Right cardiac atrium (tissue), 5 donors: ENCODE data around the gene ADCYAP1R1. TPM values are rescaled to one million over a fixed set of nuclear protein-coding genes. Genes with fewer than 3 reads are reported as not detected.

Source experiments
- polyA plus RNA-seq: library from polyadenylated mRNA; stranded (reverse); fragments of 200-250 nt; gene quantifications from one replicate; pipeline ENCODE4 v1.2.3, GENCODE V29; 2013
- total RNA-seq, 4 donors: library from RNA; stranded (reverse); fragmentation: NEBNext Ultra II Directional; extraction: Animal tissue kit (Norgen Biotek cat#: 25700); gene quantifications; one replicate each; pipeline ENCODE4 v1.2.1, GENCODE V29; 2021
- donor health status: healthy with polysubstance abuse.
- donor health status: DM: no; HTN: yes; CAD: no.
- donor health status: DM: no; HTN: no; CAD: no.
- donor health status: DM: no; HTN: yes; CAD: no; lungs with severe emphysema.
- donor health status: DM: yes; HTN: yes; CAD: no.

Gene ADCYAP1R1
- total and polyA plus RNA-seq, 5 donors = 0.84 to 3.4 (median 1.7) TPM

Other genes with a start within 250 kb of the ADCYAP1R1 start
- gene AQP1, start 140.5 kb upstream of the ADCYAP1R1 start, total RNA-seq = 100 to 1,000 TPM; 187 to 254 (median 222) TPM
- gene AQP1, start 140.5 kb upstream of the ADCYAP1R1 start, polyA plus RNA-seq = 216 TPM
- gene GHRHR, start 88.4 kb upstream of the ADCYAP1R1 start, total RNA-seq = not detected
- not detected for gene GHRHR, start 88.4 kb upstream of the ADCYAP1R1 start, polyA plus RNA-seq